OCI-LY3 (cell line): Measurements from ENCODE around the gene PIK3R2.
"Not testable (repeated sequence)": the region's sequence is repeated elsewhere in the genome, so short reads cannot be mapped to it uniquely, and the experiment has no call there.

Experiments used
- H2AFZ ChIP-seq: fragments of 200-600, 300-600 bp; shearing (Covaris generic); 2 replicates; pipeline ENCODE4 v1.6.0; 2014; ENCODE audit warnings: antibody characterized with exemption, low read depth, low read length
- H3K27ac ChIP-seq: fragments of 200-600, 300-600 bp; sonication (generic); 2 replicates; pipeline ENCODE4 v1.5.1; 2014; ENCODE audit warnings: mild to moderate bottlenecking, low read length, moderate library complexity, mixed read lengths
- H3K27me3 ChIP-seq: fragments of 200-600, 300-600 bp; sonication (generic); 2 replicates; pipeline ENCODE4 v1.6.1; 2014; ENCODE audit warnings: low read depth, low read length, mixed read lengths
- H3K36me3 ChIP-seq: fragments of 200-600, 300-600 bp; sonication (generic); replicated peaks from 2 replicates; pipeline ENCODE3; 2014; ENCODE audit warnings: low read depth, low read length, mixed read lengths
- H3K4me1 ChIP-seq: fragments of 300-600, 200-600 bp; sonication (generic); 2 replicates; pipeline ENCODE4 v1.6.1; 2014; ENCODE audit warnings: low read length, mixed read lengths
- H3K4me2 ChIP-seq: fragments of 200-600, 300-600 bp; sonication (generic); 2 replicates; pipeline ENCODE4 v1.6.1; 2014; ENCODE audit warnings: low read length, mixed read lengths
- H3K4me3 ChIP-seq: fragments of 300-600, 200-600 bp; sonication (generic); 2 replicates; pipeline ENCODE4 v1.5.1; 2014; ENCODE audit warnings: antibody characterized with exemption, mild to moderate bottlenecking, low read length, moderate library complexity
- H3K79me2 ChIP-seq: fragments of 300-600, 200-600 bp; shearing (Covaris generic); 2 replicates; pipeline ENCODE4 v1.6.1; 2014; ENCODE audit warnings: mild to moderate bottlenecking, low read length, mixed read lengths
- H3K9ac ChIP-seq: fragments of 300-600, 200-600 bp; shearing (Covaris generic); 2 replicates; pipeline ENCODE4 v1.6.0; 2014; ENCODE audit warnings: mild to moderate bottlenecking, low read length, moderate library complexity
- H3K9me3 ChIP-seq: fragments of 200-600, 300-600 bp; shearing (Covaris generic); 2 replicates; pipeline ENCODE4 v1.6.1; 2014; ENCODE audit warnings: low read length, mixed read lengths; ENCODE audit not compliant: insufficient read depth
- H4K20me1 ChIP-seq: fragments of 200-600, 300-600 bp; sonication (generic); 2 replicates; pipeline ENCODE4 v1.6.1; 2016; ENCODE audit warnings: low read length, mixed read lengths; ENCODE audit not compliant: insufficient read depth
- EZH2phosphoT487 ChIP-seq: fragments of 200-600 bp; shearing (Covaris generic); IDR thresholded peaks from 2 replicates; pipeline ENCODE4 v1.6.1; 2018; ENCODE audit warnings: antibody characterized with exemption, mixed run types, low read depth
- TF ChIP-seq, protein P1 (sequence below): fragments of 200-600, 300-600 bp; sonication (generic); IDR thresholded peaks from 2 replicates; pipeline ENCODE4 v1.5.1; 2014; ENCODE audit warnings: antibody characterized with exemption, low read length, low read depth

Gene PIK3R2

DNA sequence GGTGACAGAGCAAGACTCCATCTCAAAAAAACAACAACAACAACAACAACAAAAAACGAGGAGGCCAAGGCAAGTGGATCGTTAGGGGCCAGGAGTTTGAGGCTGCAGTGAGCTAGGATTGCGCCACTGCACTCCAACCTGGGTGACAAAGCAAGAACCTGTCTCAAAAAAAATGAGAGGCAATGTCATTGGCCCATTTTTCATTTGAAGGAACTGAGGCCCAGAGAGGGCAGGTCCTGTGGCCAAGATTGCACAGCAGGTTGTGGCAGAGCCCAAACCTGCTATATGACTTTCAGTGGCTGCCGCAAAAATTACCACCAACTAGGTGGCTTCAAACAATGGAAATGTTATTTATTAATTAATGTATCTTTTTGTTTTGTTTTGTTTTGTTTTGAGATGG lies 5.5 kb downstream of the PIK3R2 start:
- no peak overlapping the region for H3K4me3 ChIP-seq
- no peak overlapping the region for H3K9ac ChIP-seq
- H2AFZ ChIP-seq = no peak overlapping the region
- H3K4me2 ChIP-seq = no peak overlapping the region
- H3K36me3 ChIP-seq = peaks cover 27% of the 10 kb centered on the region
- peaks cover 11% of the 10 kb centered on the region; the same call in 1 of the 2 replicates for H3K79me2 ChIP-seq
- peaks cover 8% of the 10 kb centered on the region; the same call in 1 of the 2 replicates for H4K20me1 ChIP-seq
- no peaks in the 10 kb centered on the region for H3K27me3 ChIP-seq
- no peak overlapping the region for H3K27ac ChIP-seq
- H3K4me1 ChIP-seq = peaks cover 18% of the 10 kb centered on the region
- no peaks in the 10 kb centered on the region for H3K9me3 ChIP-seq
- TF ChIP-seq EZH2phosphoT487 = no peak
- TF ChIP-seq, protein P1, sequence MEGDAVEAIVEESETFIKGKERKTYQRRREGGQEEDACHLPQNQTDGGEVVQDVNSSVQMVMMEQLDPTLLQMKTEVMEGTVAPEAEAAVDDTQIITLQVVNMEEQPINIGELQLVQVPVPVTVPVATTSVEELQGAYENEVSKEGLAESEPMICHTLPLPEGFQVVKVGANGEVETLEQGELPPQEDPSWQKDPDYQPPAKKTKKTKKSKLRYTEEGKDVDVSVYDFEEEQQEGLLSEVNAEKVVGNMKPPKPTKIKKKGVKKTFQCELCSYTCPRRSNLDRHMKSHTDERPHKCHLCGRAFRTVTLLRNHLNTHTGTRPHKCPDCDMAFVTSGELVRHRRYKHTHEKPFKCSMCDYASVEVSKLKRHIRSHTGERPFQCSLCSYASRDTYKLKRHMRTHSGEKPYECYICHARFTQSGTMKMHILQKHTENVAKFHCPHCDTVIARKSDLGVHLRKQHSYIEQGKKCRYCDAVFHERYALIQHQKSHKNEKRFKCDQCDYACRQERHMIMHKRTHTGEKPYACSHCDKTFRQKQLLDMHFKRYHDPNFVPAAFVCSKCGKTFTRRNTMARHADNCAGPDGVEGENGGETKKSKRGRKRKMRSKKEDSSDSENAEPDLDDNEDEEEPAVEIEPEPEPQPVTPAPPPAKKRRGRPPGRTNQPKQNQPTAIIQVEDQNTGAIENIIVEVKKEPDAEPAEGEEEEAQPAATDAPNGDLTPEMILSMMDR = no peak

DNA sequence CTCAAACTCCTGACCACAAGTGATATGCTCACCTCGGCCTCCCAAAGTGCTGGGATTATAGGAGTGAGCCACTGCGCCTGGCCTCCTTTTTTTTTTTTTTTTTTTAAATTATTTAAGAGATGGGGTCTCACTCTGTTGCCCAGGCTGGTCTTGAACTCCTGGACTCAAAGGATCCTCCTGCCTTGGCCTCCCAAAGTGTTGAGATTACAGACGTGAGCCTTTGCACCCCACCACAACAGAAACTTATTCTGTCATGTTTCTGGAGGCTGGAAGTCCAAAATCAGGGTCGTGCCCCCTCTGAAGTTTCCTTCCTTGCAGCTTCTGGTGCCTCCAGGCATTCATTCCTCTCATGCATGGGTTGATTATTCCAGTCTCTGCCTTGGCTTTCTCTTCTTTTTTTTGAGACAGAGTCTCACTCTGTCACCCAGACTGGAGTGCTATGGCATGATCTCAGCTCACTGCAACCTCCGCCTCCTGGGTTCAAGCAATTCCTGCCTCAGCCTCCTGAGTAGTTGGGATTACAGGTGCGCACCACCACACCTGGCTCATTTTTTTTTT lies 6.2 kb downstream of the PIK3R2 start:
- H2AFZ ChIP-seq, H3K27ac ChIP-seq, H3K9me3 ChIP-seq, H3K79me2 ChIP-seq, H4K20me1 ChIP-seq, H3K9ac ChIP-seq, H3K4me3 ChIP-seq, H3K27me3 ChIP-seq, H3K4me2 ChIP-seq: not testable (repeated sequence)
- Histone ChIP-seq H3K36me3 (peaks cover 27% of the 10 kb centered on the region), H3K4me1 (peaks cover 14% of the 10 kb centered on the region)

DNA sequence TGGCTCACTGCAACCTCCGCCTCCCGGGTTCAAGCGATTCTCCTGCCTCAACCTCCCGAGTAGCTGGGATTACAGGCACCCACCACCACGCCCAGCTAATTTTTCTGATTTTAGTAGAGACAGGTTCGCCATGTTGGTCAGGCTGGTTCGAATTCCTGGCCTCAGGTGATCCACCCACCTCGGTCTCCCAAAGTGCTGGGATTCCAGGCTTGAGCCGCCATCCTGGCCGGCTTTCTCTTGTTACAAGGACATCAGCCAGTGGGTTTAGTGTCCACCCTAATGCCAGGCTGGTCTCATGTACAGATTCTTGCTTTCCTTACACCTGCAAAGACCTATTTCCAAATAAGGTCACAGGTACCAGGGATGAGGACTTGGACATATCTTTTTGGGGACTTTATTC lies 6.8 kb downstream of the PIK3R2 start:
- H3K79me2 ChIP-seq = no peaks in the 10 kb centered on the region
- no peak overlapping the region for H3K4me3 ChIP-seq
- peak overlapping the region; percentile 94 for H3K4me2 ChIP-seq
- H3K27ac ChIP-seq = no peak overlapping the region
- peaks cover 27% of the 10 kb centered on the region for H3K36me3 ChIP-seq
- no peaks in the 10 kb centered on the region for H3K27me3 ChIP-seq
- peaks cover 10% of the 10 kb centered on the region for H3K4me1 ChIP-seq
- TF ChIP-seq EZH2phosphoT487 = no peak
- TF ChIP-seq, protein P1 = no peak
- no peak overlapping the region for H2AFZ ChIP-seq
- H4K20me1 ChIP-seq = no peaks in the 10 kb centered on the region
- H3K9ac ChIP-seq = no peak overlapping the region
- no peaks in the 10 kb centered on the region for H3K9me3 ChIP-seq

DNA sequence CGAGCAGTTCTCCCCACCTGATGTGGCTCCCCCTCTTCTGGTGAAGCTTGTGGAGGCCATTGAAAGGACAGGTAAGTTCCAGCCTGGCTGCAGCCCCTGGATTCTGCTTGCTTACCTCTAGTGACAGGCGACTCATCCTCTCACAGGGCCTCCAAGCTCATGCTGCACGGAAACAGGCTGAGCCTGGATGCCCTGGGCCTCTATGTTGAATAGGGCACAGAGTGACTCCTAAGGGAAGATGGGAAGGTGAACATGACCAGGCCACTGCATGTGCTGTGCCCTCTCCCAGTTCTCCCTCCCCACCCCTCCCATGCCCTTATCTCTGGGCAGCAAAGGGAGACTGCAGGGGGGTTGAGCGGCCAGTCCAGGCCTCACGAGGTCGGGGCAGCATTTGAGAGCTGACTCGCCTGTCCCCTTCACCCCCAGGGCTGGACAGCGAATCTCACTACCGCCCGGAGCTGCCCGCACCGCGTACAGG lies 7.6 kb downstream of the PIK3R2 start:
- peak overlapping the region; percentile 82 for H3K9ac ChIP-seq
- peak overlapping the region; percentile 31 for H3K27ac ChIP-seq
- H3K36me3 ChIP-seq = peaks cover 26% of the 10 kb centered on the region
- H3K79me2 ChIP-seq = no peaks in the 10 kb centered on the region
- TF ChIP-seq, protein P1 = no peak
- no peak for TF ChIP-seq EZH2phosphoT487
- H3K9me3 ChIP-seq = no peaks in the 10 kb centered on the region
- no peaks in the 10 kb centered on the region for H4K20me1 ChIP-seq
- H3K4me2 ChIP-seq = peak overlapping the region; percentile 94
- 0 out of 2 replicates have a peak overlapping the region, but pooled peaks have one; percentile 10 for H2AFZ ChIP-seq
- H3K4me3 ChIP-seq = peak overlapping the region; percentile 78
- H3K27me3 ChIP-seq = no peaks in the 10 kb centered on the region
- H3K4me1 ChIP-seq = peaks cover 10% of the 10 kb centered on the region
